ENCODE results near the gene ESYT3. TPM values are rescaled to one million over a fixed set of nuclear protein-coding genes. Genes with fewer than 3 reads are reported as not detected.

The ESYT3 gene
- total RNA-seq, 1 experiment from 2014 or later: not detected

DNA sequence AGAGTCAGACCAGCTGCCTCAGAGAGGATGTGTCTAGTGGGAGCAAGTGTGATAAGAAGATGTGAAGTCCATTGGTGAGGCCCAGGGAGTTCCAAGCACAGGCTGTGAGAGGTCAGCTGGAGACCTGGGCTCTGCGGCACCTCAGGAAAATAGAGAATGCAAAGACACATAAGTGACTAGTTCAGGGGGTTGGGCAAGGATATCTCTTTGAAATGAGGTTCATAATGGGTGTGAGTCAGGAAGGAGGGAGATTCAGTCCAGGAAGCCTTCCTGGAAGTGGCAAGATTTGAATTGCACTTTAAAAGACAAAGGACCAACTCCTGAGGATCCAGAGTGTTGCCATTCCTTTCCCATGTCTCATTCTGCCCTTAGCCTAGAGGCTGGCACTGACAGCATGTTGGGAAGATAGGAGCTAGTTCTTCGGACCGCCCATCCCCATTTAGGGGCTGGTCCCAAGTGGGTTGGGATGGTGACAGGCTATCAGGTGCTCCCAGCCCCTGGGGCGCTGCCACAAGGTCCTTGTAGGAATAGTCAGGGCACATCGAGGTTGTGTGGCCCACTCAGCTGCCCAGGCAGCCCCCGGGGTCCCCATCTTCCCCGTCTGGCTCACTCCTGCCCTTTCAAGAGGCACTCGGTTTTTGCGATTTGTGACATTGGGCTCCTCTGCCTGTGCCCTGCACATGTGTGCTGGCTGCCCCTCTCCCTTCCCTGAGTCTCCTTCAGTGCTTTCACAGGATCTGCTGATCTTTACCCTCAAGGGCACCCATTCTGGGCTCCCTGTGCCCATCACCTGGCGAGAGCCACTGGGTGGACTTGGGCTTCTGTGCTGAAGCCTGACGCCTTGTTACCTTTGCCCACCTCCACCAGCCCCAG is 23.7 kb downstream of the ESYT3 start:
- no peak for DNase-seq
- no peaks in the 10 kb centered on the region for H3K9me3 ChIP-seq (ENCODE audit: low read length)
- no peak overlapping the region for H3K9ac ChIP-seq (ENCODE audit: low read length)
- no peak overlapping the region for H2AFZ ChIP-seq (ENCODE audit: low read length)
- no peaks in the 10 kb centered on the region for H3K9me2 ChIP-seq (replicated peaks; ENCODE audit: insufficient read depth, low read length)
- no peak overlapping the region for H3K4me3 ChIP-seq (ENCODE audit: low read length)
- no peak overlapping the region for H3K27ac ChIP-seq (ENCODE audit: low read length)
- no peaks in the 10 kb centered on the region; the same call in 1 of the 2 replicates for H3K4me1 ChIP-seq (ENCODE audit: low read length)
- H3K79me2 ChIP-seq (ENCODE audit: low read length): no peaks in the 10 kb centered on the region
- no peaks in the 10 kb centered on the region for H3K27me3 ChIP-seq (ENCODE audit: low read length)
- H3K36me3 ChIP-seq (ENCODE audit: insufficient read depth, low read length): no peaks in the 10 kb centered on the region
- no peak overlapping the region for H3K4me2 ChIP-seq (ENCODE audit: low read depth, low read length, poor library complexity, severe bottlenecking)
- H4K20me1 ChIP-seq (ENCODE audit: insufficient read depth, low read depth, low read length): no peaks in the 10 kb centered on the region

GRCh38 chr3:138458774-138459499 is 24.5 kb downstream of the ESYT3 start:
- no peaks in the 10 kb centered on the region for H3K9me2 ChIP-seq (replicated peaks; ENCODE audit: insufficient read depth, low read length)
- no peak overlapping the region for H3K4me2 ChIP-seq (ENCODE audit: low read depth, low read length, poor library complexity, severe bottlenecking)
- no peaks in the 10 kb centered on the region for H3K79me2 ChIP-seq (ENCODE audit: low read length)
- H3K36me3 ChIP-seq (ENCODE audit: insufficient read depth, low read length): no peaks in the 10 kb centered on the region
- no peak for DNase-seq
- no peak overlapping the region for H3K4me3 ChIP-seq (ENCODE audit: low read length)
- H2AFZ ChIP-seq (ENCODE audit: low read length): no peak overlapping the region
- no peak overlapping the region for H3K9ac ChIP-seq (ENCODE audit: low read length)
- no peaks in the 10 kb centered on the region for H4K20me1 ChIP-seq (ENCODE audit: insufficient read depth, low read depth, low read length)
- no peaks in the 10 kb centered on the region for H3K27me3 ChIP-seq (ENCODE audit: low read length)
- no peaks in the 10 kb centered on the region; the same call in 1 of the 2 replicates for H3K4me1 ChIP-seq (ENCODE audit: low read length)
- no peaks in the 10 kb centered on the region for H3K9me3 ChIP-seq (ENCODE audit: low read length)
- H3K27ac ChIP-seq (ENCODE audit: low read length): no peak overlapping the region

DNA sequence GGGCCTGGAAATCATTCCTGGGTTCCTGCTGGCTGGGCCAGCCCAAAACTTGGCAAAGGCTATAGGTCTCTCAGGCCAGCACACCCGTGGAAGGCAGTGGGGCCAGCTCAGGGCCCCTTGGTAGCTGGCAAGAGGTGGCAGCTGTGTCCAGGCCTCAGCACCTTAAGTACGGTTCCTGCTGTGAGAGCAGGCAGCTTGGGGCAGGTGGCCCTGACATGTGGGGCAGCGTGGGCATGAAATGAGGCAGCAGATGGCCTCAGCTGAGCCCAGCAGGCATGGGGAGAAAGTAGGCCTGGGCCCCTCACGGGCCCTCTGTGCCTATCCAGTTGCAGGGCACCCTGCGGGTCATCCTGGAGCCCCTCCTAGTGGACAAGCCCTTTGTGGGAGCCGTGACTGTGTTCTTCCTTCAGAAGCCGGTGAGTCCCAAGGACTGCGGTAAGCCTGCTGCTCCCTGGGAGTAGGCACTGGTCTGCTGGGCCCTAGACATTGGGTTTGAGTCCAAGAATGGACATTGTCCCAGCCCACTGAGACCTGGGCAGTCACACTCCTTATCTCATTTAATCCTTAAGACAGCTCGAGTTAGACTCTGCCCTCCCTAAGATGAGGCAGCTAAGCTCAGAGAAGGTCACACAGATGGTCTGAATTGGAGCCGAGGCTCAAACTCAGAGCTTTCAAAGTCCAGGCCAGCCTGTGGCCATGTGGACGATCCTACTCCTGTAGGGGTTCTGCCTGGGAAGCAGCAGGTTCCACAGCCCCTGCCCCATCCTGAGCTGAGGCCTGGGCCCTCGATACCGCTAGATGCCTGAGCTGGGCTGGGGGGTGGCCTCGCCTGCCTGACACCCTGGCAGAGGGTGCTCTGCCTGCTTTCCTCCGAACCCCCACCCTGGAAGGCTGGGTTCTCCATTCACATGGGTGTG is 25.5 kb downstream of the ESYT3 start:
- Histone ChIP-seq H3K9me3 (ENCODE audit: low read length) (no peaks in the 10 kb centered on the region), H3K4me3 (ENCODE audit: low read length) (no peak overlapping the region), H3K4me2 (ENCODE audit: low read depth, low read length, poor library complexity, severe bottlenecking) (no peak overlapping the region), H2AFZ (ENCODE audit: low read length) (no peak overlapping the region), H3K9ac (ENCODE audit: low read length) (no peak overlapping the region), H3K79me2 (ENCODE audit: low read length) (no peaks in the 10 kb centered on the region), H3K27me3 (ENCODE audit: low read length) (no peaks in the 10 kb centered on the region), H3K9me2 (replicated peaks; ENCODE audit: insufficient read depth, low read length) (no peaks in the 10 kb centered on the region), H3K36me3 (ENCODE audit: insufficient read depth, low read length) (no peaks in the 10 kb centered on the region), H4K20me1 (ENCODE audit: insufficient read depth, low read depth, low read length) (no peaks in the 10 kb centered on the region), H3K27ac (ENCODE audit: low read length) (no peak overlapping the region), H3K4me1 (ENCODE audit: low read length) (no peaks in the 10 kb centered on the region; the same call in 1 of the 2 replicates)
- DNase-seq: no peak

GRCh38 chr3:138460536-138461205 is 26.3 kb downstream of the ESYT3 start:
- Histone ChIP-seq H3K4me3 (ENCODE audit: low read length) (no peak overlapping the region), H4K20me1 (ENCODE audit: insufficient read depth, low read depth, low read length) (no peaks in the 10 kb centered on the region), H2AFZ (ENCODE audit: low read length) (no peak overlapping the region), H3K79me2 (ENCODE audit: low read length) (no peaks in the 10 kb centered on the region), H3K9me3 (ENCODE audit: low read length) (no peaks in the 10 kb centered on the region), H3K4me1 (ENCODE audit: low read length) (no peaks in the 10 kb centered on the region; the same call in none of the 2 replicates), H3K9me2 (replicated peaks; ENCODE audit: insufficient read depth, low read length) (no peaks in the 10 kb centered on the region), H3K9ac (ENCODE audit: low read length) (no peak overlapping the region), H3K4me2 (ENCODE audit: low read depth, low read length, poor library complexity, severe bottlenecking) (no peak overlapping the region), H3K36me3 (ENCODE audit: insufficient read depth, low read length) (no peaks in the 10 kb centered on the region), H3K27me3 (ENCODE audit: low read length) (no peaks in the 10 kb centered on the region), H3K27ac (ENCODE audit: low read length) (no peak overlapping the region)
- no peak for DNase-seq

DNA sequence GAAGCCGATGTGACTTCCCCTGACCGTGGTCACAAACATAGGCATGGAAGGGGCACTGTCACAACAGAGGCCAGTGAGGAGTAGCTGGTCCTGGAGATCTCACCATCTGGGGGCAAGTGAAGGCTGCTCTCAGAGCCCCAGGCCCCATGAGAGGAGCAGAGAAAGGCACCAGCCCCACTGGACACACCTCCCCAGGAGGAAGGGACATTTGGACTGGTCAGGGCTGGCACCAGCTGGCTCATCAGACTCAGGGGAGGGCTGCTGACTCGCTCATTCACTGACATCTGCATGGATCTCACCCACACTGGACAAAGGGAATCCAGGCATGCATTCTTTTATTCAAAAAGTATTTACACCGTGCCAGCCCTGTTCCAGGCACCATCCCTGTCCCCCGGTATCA is 26.8 kb downstream of the ESYT3 start:
- no peak for DNase-seq
- H3K4me3 ChIP-seq (ENCODE audit: low read length): no peak overlapping the region
- H3K9me2 ChIP-seq (replicated peaks; ENCODE audit: insufficient read depth, low read length): no peaks in the 10 kb centered on the region
- H3K79me2 ChIP-seq (ENCODE audit: low read length): no peaks in the 10 kb centered on the region
- no peaks in the 10 kb centered on the region for H4K20me1 ChIP-seq (ENCODE audit: insufficient read depth, low read depth, low read length)
- no peaks in the 10 kb centered on the region for H3K9me3 ChIP-seq (ENCODE audit: low read length)
- no peak overlapping the region for H3K4me2 ChIP-seq (ENCODE audit: low read depth, low read length, poor library complexity, severe bottlenecking)
- H3K4me1 ChIP-seq (ENCODE audit: low read length): peaks cover 5% of the 10 kb centered on the region
- H3K27ac ChIP-seq (ENCODE audit: low read length): no peak overlapping the region
- no peak overlapping the region for H3K9ac ChIP-seq (ENCODE audit: low read length)
- no peak overlapping the region for H2AFZ ChIP-seq (ENCODE audit: low read length)
- H3K36me3 ChIP-seq (ENCODE audit: insufficient read depth, low read length): no peaks in the 10 kb centered on the region
- H3K27me3 ChIP-seq (ENCODE audit: low read length): no peaks in the 10 kb centered on the region

GRCh38 chr3:138461896-138462295 is 27.5 kb downstream of the ESYT3 start:
- no peaks in the 10 kb centered on the region for H3K9me3 ChIP-seq (ENCODE audit: low read length)
- DNase-seq: no peak
- no peaks in the 10 kb centered on the region for H4K20me1 ChIP-seq (ENCODE audit: insufficient read depth, low read depth, low read length)
- no peak overlapping the region for H3K4me2 ChIP-seq (ENCODE audit: low read depth, low read length, poor library complexity, severe bottlenecking)
- H3K9me2 ChIP-seq (replicated peaks; ENCODE audit: insufficient read depth, low read length): no peaks in the 10 kb centered on the region
- no peak overlapping the region for H3K9ac ChIP-seq (ENCODE audit: low read length)
- H3K27me3 ChIP-seq (ENCODE audit: low read length): no peaks in the 10 kb centered on the region
- no peaks in the 10 kb centered on the region for H3K36me3 ChIP-seq (ENCODE audit: insufficient read depth, low read length)
- peaks cover 12% of the 10 kb centered on the region for H3K4me1 ChIP-seq (ENCODE audit: low read length)
- H3K27ac ChIP-seq (ENCODE audit: low read length): no peak overlapping the region
- no peaks in the 10 kb centered on the region for H3K79me2 ChIP-seq (ENCODE audit: low read length)
- no peak overlapping the region for H2AFZ ChIP-seq (ENCODE audit: low read length)
- no peak overlapping the region for H3K4me3 ChIP-seq (ENCODE audit: low read length)

GRCh38 chr3:138463724-138464490 is 29.5 kb downstream of the ESYT3 start:
- Histone ChIP-seq H3K9me2 (replicated peaks; ENCODE audit: insufficient read depth, low read length) (no peaks in the 10 kb centered on the region), H3K4me3 (ENCODE audit: low read length) (no peak overlapping the region), H3K9ac (ENCODE audit: low read length) (no peak overlapping the region), H4K20me1 (ENCODE audit: insufficient read depth, low read depth, low read length) (no peaks in the 10 kb centered on the region), H3K27me3 (ENCODE audit: low read length) (no peaks in the 10 kb centered on the region), H3K4me1 (ENCODE audit: low read length) (peaks cover 12% of the 10 kb centered on the region), H3K9me3 (ENCODE audit: low read length) (no peaks in the 10 kb centered on the region), H3K36me3 (ENCODE audit: insufficient read depth, low read length) (no peaks in the 10 kb centered on the region), H3K27ac (ENCODE audit: low read length) (no peak overlapping the region), H3K4me2 (ENCODE audit: low read depth, low read length, poor library complexity, severe bottlenecking) (no peak overlapping the region), H2AFZ (ENCODE audit: low read length) (no peak overlapping the region), H3K79me2 (ENCODE audit: low read length) (no peaks in the 10 kb centered on the region)
- no peak for DNase-seq

Data from Karpas-422 (cell line).